SK-N-SH treated with all-trans-retinoic acid at 6 μM for 48 hours (cell line): ENCODE data around the gene NFKBIZ.

ENCODE experiments used
- CREB5 ChIP-seq: fragments of 250-450 bp; sonication (Bioruptor Pico); IDR thresholded peaks from 2 replicates; pipeline ENCODE4 v1.5.1; 2020; ENCODE audit warnings: low read depth, mild to moderate bottlenecking, moderate library complexity
- PATZ1 ChIP-seq: fragments of 250-450 bp; sonication (Bioruptor Pico); IDR thresholded peaks from 2 replicates; pipeline ENCODE4 v1.8.0; 2020; ENCODE audit warnings: mild to moderate bottlenecking, moderate library complexity, borderline replicate concordance
- RARB ChIP-seq: fragments of 250-450 bp; sonication (Bioruptor Pico); IDR thresholded peaks from 2 replicates; pipeline ENCODE4 v1.8.0; 2021; ENCODE audit warnings: mild to moderate bottlenecking, moderate library complexity
- TOX ChIP-seq: fragments of 250-450 bp; sonication (Bioruptor Pico); IDR thresholded peaks from 2 replicates; pipeline ENCODE4 v1.8.0; 2021; ENCODE audit warnings: mild to moderate bottlenecking, moderate library complexity, borderline replicate concordance
- TSHZ2 ChIP-seq: fragments of 250-450 bp; sonication (Bioruptor Pico); IDR thresholded peaks from 2 replicates; pipeline ENCODE4 v1.5.0; 2020; ENCODE audit warnings: mild to moderate bottlenecking, moderate library complexity
- ZFP30 ChIP-seq: fragments of 450-650 bp; formaldehyde crosslinking; IDR thresholded peaks from 2 replicates; pipeline ENCODE4 v1.5.0; 2022; ENCODE audit warnings: mild to moderate bottlenecking, moderate library complexity

GRCh38 chr3:101851072-101851770 lies 1.9 kb downstream of the NFKBIZ start:
- no peak for TF ChIP-seq ZFP30 (CRISPR knock-in tag)
- TF ChIP-seq CREB5 (CRISPR knock-in tag), result no peak
- no peak for TF ChIP-seq PATZ1
- no peak for TF ChIP-seq RARB (CRISPR knock-in tag)
- no peak for TF ChIP-seq TSHZ2 (CRISPR knock-in tag)
- no peak for TF ChIP-seq TOX (CRISPR knock-in tag)
